Measurements from ENCODE around the gene MYO5B.

Gene MYO5B

GRCh38 chr18:50151926-50152325 is 43.0 kb downstream of the MYO5B start:
- DNase-seq (ENCODE audit: low read depth): no peak

- no peak for DNase-seq (ENCODE audit: low read depth)
Measured at GRCh38 chr18:50144540-50144939, 50.4 kb downstream of the MYO5B start.

GRCh38 chr18:50143886-50144285 is 51.1 kb downstream of the MYO5B start:
- DNase-seq (ENCODE audit: low read depth): no peak

- DNase-seq (ENCODE audit: low read depth): no peak
Measured at GRCh38 chr18:50143294-50143693, 51.7 kb downstream of the MYO5B start.

- DNase-seq (ENCODE audit: low read depth): no peak
Measured at GRCh38 chr18:50142441-50143120, 52.4 kb downstream of the MYO5B start.

GRCh38 chr18:50138181-50139064 is 56.5 kb downstream of the MYO5B start:
- no peak for DNase-seq (ENCODE audit: low read depth)

- DNase-seq (ENCODE audit: low read depth): no peak
Measured at GRCh38 chr18:50135903-50136302, 59.0 kb downstream of the MYO5B start.

- DNase-seq (ENCODE audit: low read depth): no peak
Measured at GRCh38 chr18:50133526-50133925, 61.4 kb downstream of the MYO5B start.

- no peak for DNase-seq (ENCODE audit: low read depth)
Measured at GRCh38 chr18:50131591-50131990, 63.4 kb downstream of the MYO5B start.

- DNase-seq (ENCODE audit: low read depth): no peak
Measured at GRCh38 chr18:50128506-50129271, 66.3 kb downstream of the MYO5B start.

- DNase-seq (ENCODE audit: low read depth): no peak
Measured at GRCh38 chr18:50127516-50128210, 67.3 kb downstream of the MYO5B start.

GRCh38 chr18:50126471-50126870 is 68.5 kb downstream of the MYO5B start:
- DNase-seq (ENCODE audit: low read depth): no peak

- no peak for DNase-seq (ENCODE audit: low read depth)
Measured at GRCh38 chr18:50125456-50125855, 69.5 kb downstream of the MYO5B start.

GRCh38 chr18:50119296-50119695 is 75.7 kb downstream of the MYO5B start:
- DNase-seq (ENCODE audit: low read depth): no peak

- no peak for DNase-seq (ENCODE audit: low read depth)
Measured at GRCh38 chr18:50117863-50118262, 77.1 kb downstream of the MYO5B start.

- no peak for DNase-seq (ENCODE audit: low read depth)
Measured at GRCh38 chr18:50115095-50115494, 79.9 kb downstream of the MYO5B start.

GRCh38 chr18:50114448-50114847 is 80.5 kb downstream of the MYO5B start:
- DNase-seq (ENCODE audit: low read depth): no peak

- DNase-seq (ENCODE audit: low read depth): no peak
Measured at GRCh38 chr18:50113726-50114125, 81.2 kb downstream of the MYO5B start.

- no peak for DNase-seq (ENCODE audit: low read depth)
Measured at GRCh38 chr18:50111398-50111797, 83.5 kb downstream of the MYO5B start.

- DNase-seq (ENCODE audit: low read depth): no peak
Measured at GRCh38 chr18:50107468-50107977, 87.4 kb downstream of the MYO5B start.

- no peak for DNase-seq (ENCODE audit: low read depth)
Measured at GRCh38 chr18:50105027-50105426, 89.9 kb downstream of the MYO5B start.

- no peak for DNase-seq (ENCODE audit: low read depth)
Measured at GRCh38 chr18:50104421-50104820, 90.5 kb downstream of the MYO5B start.

All from HS-5 (cell line).